HFFc6 (cell line): ENCODE results near the gene CCDC188. TPM values are rescaled to one million over a fixed set of nuclear protein-coding genes. Genes with fewer than 3 reads are reported as not detected.

Experiments used
- DNase-seq: peaks from one replicate; pipeline ENCODE4 v3.0.0-alpha.2; 2018
- H3K27ac Mint-ChIP-seq: 2 replicates; pipeline ENCODE4 v1.8.0; 2020; ENCODE audit warnings: mild to moderate bottlenecking, mixed read lengths
- H3K27me3 Mint-ChIP-seq: 2 replicates; pipeline ENCODE4 v1.8.0; 2021; ENCODE audit warnings: mild to moderate bottlenecking, moderate library complexity, mixed read lengths; ENCODE audit not compliant: insufficient read depth
- H3K36me3 Mint-ChIP-seq: 2 replicates; pipeline ENCODE4 v1.8.0; 2021; ENCODE audit warnings: low read depth, mixed read lengths
- H3K4me1 Mint-ChIP-seq: 2 replicates; pipeline ENCODE4 v1.8.0; 2020; ENCODE audit warnings: low read depth, mixed read lengths
- H3K4me3 Mint-ChIP-seq: 2 replicates; pipeline ENCODE4 v1.8.0; 2020; ENCODE audit warnings: mild to moderate bottlenecking, moderate library complexity, mixed read lengths
- H3K9me3 Mint-ChIP-seq: 2 replicates; pipeline ENCODE4 v1.8.0; 2020; ENCODE audit warnings: mild to moderate bottlenecking, mixed read lengths
- CTCF ChIP-seq: fragments of 200-600 bp; sonication (generic); IDR thresholded peaks from 2 replicates; pipeline ENCODE4 v1.5.0; 2021; ENCODE audit warnings: antibody characterized with exemption, mild to moderate bottlenecking
- total RNA-seq, 6 experiments: library from RNA; stranded (reverse); fragmentation: NEBNext Ultra II Directional; extraction: Animal tissue kit (Norgen Biotek cat#: 25700); gene quantifications; 2 replicates in 1 of 6; 3 replicates in 5 of 6; pipeline ENCODE4 v1.2.3, GENCODE V29; 2021

CCDC188 gene
- total RNA-seq, 6 experiments from 2014 or later = 0.54 to 3.9 (median 2.8) TPM; not detected in 1

DNA sequence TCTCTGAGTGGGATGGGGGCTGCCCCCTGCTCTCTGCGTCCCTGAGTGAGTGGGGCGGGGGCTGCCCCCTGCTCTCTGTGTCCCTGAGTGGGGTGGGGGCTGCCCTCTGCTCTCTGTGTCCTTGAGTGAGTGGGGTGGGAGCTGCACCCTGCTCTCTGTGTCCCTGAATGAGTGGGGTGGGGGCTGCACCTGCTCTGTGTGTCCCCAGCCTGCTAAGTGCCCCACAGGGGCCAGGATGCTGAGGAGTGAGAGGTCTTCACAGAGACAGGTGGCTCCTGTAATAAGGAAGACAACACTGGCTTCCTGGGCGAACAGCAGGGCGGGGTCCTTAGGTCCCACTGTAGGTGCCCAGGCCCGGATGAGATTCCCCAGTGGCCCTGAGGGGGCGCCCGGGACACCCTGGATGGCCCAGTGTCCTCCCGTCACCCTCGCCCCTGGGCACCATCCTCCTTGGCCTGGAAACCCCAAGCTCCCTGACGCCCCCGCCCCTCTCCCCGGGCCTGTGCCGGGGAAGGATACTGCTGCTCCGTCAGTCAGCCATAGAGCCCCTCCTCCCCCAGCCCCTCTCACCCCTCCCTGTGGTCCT is 3.8 kb upstream of the CCDC188 start:
- H3K4me3 Mint-ChIP-seq = peak overlapping the region; percentile 47; the same call in 1 of the 2 replicates
- H3K36me3 Mint-ChIP-seq = no peaks in the 10 kb centered on the region
- peaks cover 4% of the 10 kb centered on the region for H3K27me3 Mint-ChIP-seq
- H3K9me3 Mint-ChIP-seq = no peaks in the 10 kb centered on the region
- peaks cover 8% of the 10 kb centered on the region; the same call in 1 of the 2 replicates for H3K4me1 Mint-ChIP-seq
- TF ChIP-seq CTCF = peak; percentile 43; the same call in 1 of the 2 replicates
- DNase-seq = no peak
- no peak overlapping the region; the same call in 1 of the 2 replicates for H3K27ac Mint-ChIP-seq

DNA sequence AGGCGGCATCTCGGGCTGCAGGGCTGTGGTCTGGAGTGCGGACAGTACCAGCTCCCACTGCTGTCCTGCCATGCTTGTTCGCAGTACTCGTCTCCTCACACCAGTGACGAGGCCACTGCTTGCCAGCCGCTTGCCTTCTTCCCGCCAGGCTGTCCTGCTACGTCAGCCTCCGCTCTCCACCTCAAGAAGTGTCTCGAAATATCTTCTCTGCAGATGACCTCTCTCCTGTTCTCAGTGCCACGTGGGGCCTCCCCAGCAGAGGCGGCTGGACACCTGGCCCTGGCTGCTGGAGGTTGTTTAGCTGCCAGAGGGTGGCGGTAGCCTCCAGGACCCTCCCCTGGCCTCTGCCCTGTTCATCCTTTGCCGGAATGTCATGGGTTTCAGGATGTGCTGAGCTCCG is 3.1 kb upstream of the CCDC188 start:
- Mint-ChIP-seq H3K36me3 (no peaks in the 10 kb centered on the region), H3K9me3 (no peaks in the 10 kb centered on the region), H3K27ac (no peak overlapping the region), H3K4me3 (no peak overlapping the region), H3K4me1 (peaks cover 8% of the 10 kb centered on the region; the same call in 1 of the 2 replicates), H3K27me3 (peaks cover 4% of the 10 kb centered on the region)
- DNase-seq = no peak
- TF ChIP-seq CTCF = no peak

GRCh38 chr22:20152464-20152890 is 1.6 kb upstream of the CCDC188 start:
- H3K27ac Mint-ChIP-seq = no peak overlapping the region
- no peak overlapping the region for H3K4me3 Mint-ChIP-seq
- H3K4me1 Mint-ChIP-seq = peaks cover 8% of the 10 kb centered on the region; the same call in 1 of the 2 replicates

GRCh38 chr22:20151276-20151588 is 377 bp upstream of the CCDC188 start:
- Mint-ChIP-seq H3K4me3 (no peak overlapping the region), H3K27ac (no peak overlapping the region; the same call in 1 of the 2 replicates)

More at GRCh38 chr22:20152464-20152890, 1.6 kb upstream of the CCDC188 start:
- Mint-ChIP-seq H3K27me3 (peaks cover under 1% of the 10 kb centered on the region), H3K36me3 (no peaks in the 10 kb centered on the region), H3K9me3 (no peaks in the 10 kb centered on the region)
- TF ChIP-seq CTCF = no peak
- DNase-seq = no peak

More at GRCh38 chr22:20151276-20151588, 377 bp upstream of the CCDC188 start:
- Mint-ChIP-seq H3K27me3 (no peaks in the 10 kb centered on the region; the same call in 1 of the 2 replicates), H3K4me1 (peaks cover 8% of the 10 kb centered on the region; the same call in 1 of the 2 replicates), H3K9me3 (no peaks in the 10 kb centered on the region), H3K36me3 (no peaks in the 10 kb centered on the region)
- no peak for TF ChIP-seq CTCF
- DNase-seq = no peak
